Activated naive CD4-positive, alpha-beta T cell treated with anti-CD3 and anti-CD28 coated beads for 36 hours (primary cell): ENCODE results near the gene MMAA. TPM values are rescaled to one million over a fixed set of nuclear protein-coding genes. Genes with fewer than 3 reads are reported as not detected.
"Not testable (repeated sequence)": the region's sequence is repeated elsewhere in the genome, so short reads cannot be mapped to it uniquely, and the experiment has no call there.

Experiments
- CTCF ChIA-PET: fragments of 350-600 bp; sonication (Branson Sonifier 250); formaldehyde crosslinking; loops from one replicate; lab custom pipeline; 2021; ENCODE audit warnings: antibody characterized with exemption; lab: Charles Lee
- DNase-seq: peaks from one replicate; pipeline ENCODE4 v3.0.0-alpha.2; 2020
- H3K27ac Mint-ChIP-seq: one replicate; pipeline ENCODE4 v1.8.0; 2021; ENCODE audit warnings: mild to moderate bottlenecking, mixed read lengths
- H3K27me3 Mint-ChIP-seq: one replicate; pipeline ENCODE4 v1.8.0; 2021; ENCODE audit warnings: low read depth, mixed read lengths
- H3K36me3 Mint-ChIP-seq: one replicate; pipeline ENCODE4 v1.8.0; 2021; ENCODE audit warnings: low read depth, mixed read lengths
- H3K4me1 Mint-ChIP-seq: one replicate; pipeline ENCODE4 v1.8.0; 2021; ENCODE audit warnings: low read depth, mixed read lengths
- H3K4me3 Mint-ChIP-seq: one replicate; pipeline ENCODE4 v1.8.0; 2021; ENCODE audit warnings: mild to moderate bottlenecking, moderate library complexity, mixed read lengths
- H3K9me3 Mint-ChIP-seq: one replicate; pipeline ENCODE4 v1.8.0; 2021; ENCODE audit warnings: mixed read lengths
- intact Hi-C: fragments of 100-400 bp; cut with micrococcal nuclease; formaldehyde crosslinking; loops from one replicate; pipeline ENCODE4 v1.15.1; 2023
- total RNA-seq, 2 experiments: library from RNA; stranded (reverse); gene quantifications; one replicate each; pipeline ENCODE4 v1.2.3, GENCODE V29; 2021

MMAA gene
- total RNA-seq, 2 experiments from 2014 or later: 15.2 to 19.6 TPM

DNA sequence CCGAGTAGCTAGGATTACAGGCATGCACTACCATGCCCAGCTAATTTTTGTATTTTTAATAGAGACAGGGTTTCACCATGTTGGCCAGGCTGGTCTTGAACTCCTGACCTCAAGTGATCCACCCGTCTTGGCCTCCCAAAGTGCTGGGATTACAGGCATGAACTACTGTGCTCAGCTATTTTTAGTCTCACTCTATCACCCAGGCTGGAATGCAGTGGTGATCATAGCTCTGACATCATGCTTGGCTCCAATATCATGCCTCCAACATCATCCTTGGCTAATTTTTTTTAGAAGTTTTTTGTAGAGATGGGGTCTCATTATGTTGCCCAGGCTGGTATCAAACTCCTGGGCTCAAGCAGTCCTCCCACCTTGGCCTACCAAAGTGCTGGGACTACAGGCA, 21.1 kb downstream of the MMAA start:
- H3K4me1 Mint-ChIP-seq, CTCF ChIA-PET, H3K9me3 Mint-ChIP-seq, H3K27me3 Mint-ChIP-seq, H3K27ac Mint-ChIP-seq, H3K4me3 Mint-ChIP-seq, DNase-seq, intact Hi-C loops: not testable (repeated sequence)
- H3K36me3 Mint-ChIP-seq: peaks cover 27% of the 10 kb centered on the region

- CTCF ChIA-PET: interaction anchor here (0.7 kb wide), 1 partner anchor 290 kb away, joined by 4 read pairs; no protein-coding TSS in a partner anchor
- no peaks in the 10 kb centered on the region for H3K9me3 Mint-ChIP-seq
- H3K36me3 Mint-ChIP-seq: peaks cover 46% of the 10 kb centered on the region
- intact Hi-C loops: no loop called here
- DNase-seq: no peak
- H3K27me3 Mint-ChIP-seq: no peaks in the 10 kb centered on the region
- no peak overlapping the region for H3K27ac Mint-ChIP-seq
- H3K4me1 Mint-ChIP-seq: no peaks in the 10 kb centered on the region
- no peak overlapping the region for H3K4me3 Mint-ChIP-seq
Measured at GRCh38 chr4:145643295-145643694, 24.1 kb downstream of the MMAA start.

GRCh38 chr4:145644699-145645098, 25.5 kb downstream of the MMAA start:
- Mint-ChIP-seq H3K4me3 (no peak overlapping the region), H3K27me3 (no peaks in the 10 kb centered on the region), H3K9me3 (no peaks in the 10 kb centered on the region), H3K36me3 (peaks cover 40% of the 10 kb centered on the region), H3K4me1 (no peaks in the 10 kb centered on the region), H3K27ac (no peak overlapping the region)
- intact Hi-C loops: no loop called here
- CTCF ChIA-PET: interaction anchor here (0.6 kb wide), 1 partner anchor 100 kb away, joined by 5 read pairs; no protein-coding TSS in a partner anchor
- DNase-seq: no peak

- Mint-ChIP-seq H3K27me3 (no peaks in the 10 kb centered on the region), H3K4me1 (no peaks in the 10 kb centered on the region), H3K27ac (no peak overlapping the region), H3K4me3 (no peak overlapping the region), H3K9me3 (peaks cover 19% of the 10 kb centered on the region), H3K36me3 (peaks cover 81% of the 10 kb centered on the region)
- CTCF ChIA-PET: no interaction called here
- intact Hi-C loops: no loop called here
- no peak for DNase-seq
Measured at GRCh38 chr4:145656156-145656555, 37.0 kb downstream of the MMAA start.

- Mint-ChIP-seq H3K27ac (no peak overlapping the region), H3K4me3 (no peak overlapping the region), H3K27me3 (no peaks in the 10 kb centered on the region), H3K36me3 (peaks cover 60% of the 10 kb centered on the region), H3K9me3 (peaks cover 42% of the 10 kb centered on the region), H3K4me1 (no peaks in the 10 kb centered on the region)
- intact Hi-C loops: no loop called here
- CTCF ChIA-PET: interaction anchor here (0.6 kb wide), 1 partner anchor 425 kb away, joined by 4 read pairs; no protein-coding TSS in a partner anchor
- DNase-seq: no peak
Measured at GRCh38 chr4:145660064-145660463, 40.9 kb downstream of the MMAA start.

DNA sequence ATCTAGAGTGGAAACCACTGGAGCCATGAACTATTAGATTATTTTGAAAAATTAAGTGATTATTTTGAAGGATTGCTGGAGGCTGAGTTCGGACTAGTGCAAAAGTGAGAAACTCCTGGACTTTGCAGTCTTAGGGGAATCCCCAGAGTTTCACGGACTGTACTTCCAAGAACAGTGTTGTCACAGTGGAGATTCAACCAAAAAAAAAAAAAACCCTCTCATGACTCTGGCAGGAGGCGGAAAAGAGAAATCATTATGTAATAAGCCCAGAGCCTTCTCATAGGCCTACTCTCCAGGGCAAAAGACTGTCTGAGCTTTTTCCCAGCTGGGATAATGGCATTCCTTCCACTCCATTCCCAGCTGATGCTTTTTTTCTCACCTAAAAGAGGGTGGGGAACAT, 44.0 kb downstream of the MMAA start:
- Mint-ChIP-seq H3K4me3 (no peak overlapping the region), H3K27me3 (no peaks in the 10 kb centered on the region), H3K27ac (no peak overlapping the region), H3K9me3 (peaks cover 47% of the 10 kb centered on the region), H3K36me3 (peaks cover 33% of the 10 kb centered on the region), H3K4me1 (no peaks in the 10 kb centered on the region)
- DNase-seq: no peak
- CTCF ChIA-PET: interaction anchor here (0.6 kb wide), 1 partner anchor 140 kb away, joined by 5 read pairs; no protein-coding TSS in a partner anchor
- intact Hi-C loops: no loop called here

GRCh38 chr4:145665773-145666172, 46.6 kb downstream of the MMAA start:
- intact Hi-C loops: no loop called here
- CTCF ChIA-PET: interaction anchor here (0.6 kb wide), 1 partner anchor 11 kb away, joined by 3 read pairs; no protein-coding TSS in a partner anchor
- H3K27ac Mint-ChIP-seq: no peak overlapping the region

GRCh38 chr4:145670422-145670821, 51.2 kb downstream of the MMAA start:
- no peak for DNase-seq
- Mint-ChIP-seq H3K27ac (no peak overlapping the region), H3K27me3 (no peaks in the 10 kb centered on the region), H3K4me3 (no peak overlapping the region), H3K36me3 (no peaks in the 10 kb centered on the region), H3K9me3 (peaks cover 7% of the 10 kb centered on the region), H3K4me1 (no peaks in the 10 kb centered on the region)
- CTCF ChIA-PET: interaction anchor here (0.6 to 0.9 kb wide), 2 partner anchors 178 to 218 kb away, joined by 3 read pairs; no protein-coding TSS in a partner anchor
- intact Hi-C loops: no loop called here

More at GRCh38 chr4:145665773-145666172, 46.6 kb downstream of the MMAA start:
- peaks cover 8% of the 10 kb centered on the region for H3K36me3 Mint-ChIP-seq
- no peaks in the 10 kb centered on the region for H3K4me1 Mint-ChIP-seq
- H3K27me3 Mint-ChIP-seq: no peaks in the 10 kb centered on the region
- H3K9me3 Mint-ChIP-seq: peaks cover 30% of the 10 kb centered on the region
- no peak for DNase-seq
- no peak overlapping the region for H3K4me3 Mint-ChIP-seq

DNA sequence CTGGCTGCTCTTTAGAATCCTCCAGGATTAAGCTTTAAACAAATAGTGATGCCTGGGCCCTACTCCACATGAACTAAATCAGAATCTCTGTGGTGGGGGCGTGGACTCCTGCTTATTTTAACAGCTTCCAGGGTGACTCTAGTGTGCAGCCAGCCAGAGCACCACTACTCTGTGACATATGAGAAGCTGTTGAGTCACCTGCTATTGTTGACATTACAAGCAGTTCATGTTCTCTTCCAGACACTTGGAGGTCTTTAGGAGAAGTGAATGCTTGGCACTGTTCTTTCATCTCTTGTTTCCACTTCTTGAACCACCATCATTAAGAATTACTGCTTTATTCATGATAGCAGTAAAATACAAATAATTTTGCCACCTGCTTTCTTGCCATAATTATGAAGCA, 60.3 kb downstream of the MMAA start:
- H3K27me3 Mint-ChIP-seq: peaks cover 11% of the 10 kb centered on the region
- CTCF ChIA-PET: no interaction called here
- H3K36me3 Mint-ChIP-seq: no peaks in the 10 kb centered on the region
- no peaks in the 10 kb centered on the region for H3K4me1 Mint-ChIP-seq
- no peak overlapping the region for H3K27ac Mint-ChIP-seq
- intact Hi-C loops: no loop called here
- no peak for DNase-seq
- H3K4me3 Mint-ChIP-seq: no peak overlapping the region
- H3K9me3 Mint-ChIP-seq: peaks cover 5% of the 10 kb centered on the region

- Mint-ChIP-seq H3K27ac (no peak within 1 kb of the TSS), H3K4me3 (no peak within 1 kb of the TSS), H3K4me1 (no peaks in the 10 kb centered on the region), H3K36me3 (no peaks in the 10 kb centered on the region), H3K9me3 (peaks cover 5% of the 10 kb centered on the region), H3K27me3 (peaks cover 12% of the 10 kb centered on the region)
- DNase-seq: no peak
- intact Hi-C loops: no loop called here
- CTCF ChIA-PET: no interaction called here
Measured at GRCh38 chr4:145679991-145680455, 60.8 kb downstream of the MMAA start, which contains the start of gene C4orf51. C4orf51 (plus strand) TSS chr4:145680146; CDS start chr4:145680204, 58 bp downstream.

DNA sequence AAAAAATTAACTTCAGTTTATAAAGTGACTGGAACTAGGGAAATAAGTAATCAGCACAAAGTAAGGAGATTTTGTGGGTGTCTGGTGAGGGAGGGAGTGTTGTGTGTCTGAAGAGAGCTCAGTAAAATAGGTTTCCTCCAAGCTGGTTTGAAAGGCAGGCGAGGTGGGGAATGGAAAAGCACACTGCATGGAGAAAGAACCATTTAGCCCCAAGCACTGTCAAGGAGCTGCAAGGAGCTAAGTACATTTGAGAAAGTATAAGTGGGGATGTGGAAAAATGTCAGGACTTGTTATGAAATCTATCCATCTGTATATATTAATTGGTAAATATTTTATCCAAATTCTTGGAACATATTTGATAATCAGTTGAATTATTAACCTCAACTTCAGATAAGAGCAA, 61.7 kb downstream of the MMAA start:
- Mint-ChIP-seq H3K27ac (no peak overlapping the region), H3K9me3 (peaks cover 5% of the 10 kb centered on the region), H3K4me3 (no peak overlapping the region), H3K4me1 (no peaks in the 10 kb centered on the region), H3K36me3 (no peaks in the 10 kb centered on the region), H3K27me3 (peaks cover 12% of the 10 kb centered on the region)
- intact Hi-C loops: no loop called here
- CTCF ChIA-PET: no interaction called here
- no peak for DNase-seq

GRCh38 chr4:145681518-145681917, 62.3 kb downstream of the MMAA start:
- intact Hi-C loops: no loop called here
- Mint-ChIP-seq H3K27me3 (peaks cover 12% of the 10 kb centered on the region), H3K27ac (no peak overlapping the region), H3K36me3 (no peaks in the 10 kb centered on the region), H3K4me1 (no peaks in the 10 kb centered on the region), H3K9me3 (peaks cover 5% of the 10 kb centered on the region), H3K4me3 (no peak overlapping the region)
- CTCF ChIA-PET: no interaction called here
- DNase-seq: no peak

DNA sequence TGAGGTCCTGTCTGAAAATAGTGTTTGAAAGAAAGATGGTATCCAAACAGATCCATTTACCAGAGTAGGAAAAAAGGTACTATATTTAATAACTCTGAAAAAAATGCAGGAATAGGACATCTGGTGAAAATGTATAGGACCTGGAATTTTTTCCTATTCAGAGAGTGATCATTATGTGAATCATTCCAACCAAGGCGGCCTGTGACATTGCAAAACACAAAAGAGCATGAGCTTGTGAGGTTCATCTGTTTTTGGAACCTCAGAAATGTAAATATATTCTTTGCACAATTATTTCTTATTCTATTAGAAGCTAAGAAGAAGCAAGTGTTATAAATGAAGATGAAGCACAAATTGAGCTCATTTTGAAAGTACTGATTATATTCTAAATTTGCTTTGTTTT, 62.8 kb downstream of the MMAA start:
- Mint-ChIP-seq H3K36me3 (no peaks in the 10 kb centered on the region), H3K4me1 (no peaks in the 10 kb centered on the region), H3K9me3 (peaks cover 5% of the 10 kb centered on the region), H3K4me3 (no peak overlapping the region), H3K27ac (no peak overlapping the region), H3K27me3 (peaks cover 12% of the 10 kb centered on the region)
- no peak for DNase-seq
- intact Hi-C loops: no loop called here
- CTCF ChIA-PET: no interaction called here
